ENCODE measurements around the gene SNRNP40.

DNA sequence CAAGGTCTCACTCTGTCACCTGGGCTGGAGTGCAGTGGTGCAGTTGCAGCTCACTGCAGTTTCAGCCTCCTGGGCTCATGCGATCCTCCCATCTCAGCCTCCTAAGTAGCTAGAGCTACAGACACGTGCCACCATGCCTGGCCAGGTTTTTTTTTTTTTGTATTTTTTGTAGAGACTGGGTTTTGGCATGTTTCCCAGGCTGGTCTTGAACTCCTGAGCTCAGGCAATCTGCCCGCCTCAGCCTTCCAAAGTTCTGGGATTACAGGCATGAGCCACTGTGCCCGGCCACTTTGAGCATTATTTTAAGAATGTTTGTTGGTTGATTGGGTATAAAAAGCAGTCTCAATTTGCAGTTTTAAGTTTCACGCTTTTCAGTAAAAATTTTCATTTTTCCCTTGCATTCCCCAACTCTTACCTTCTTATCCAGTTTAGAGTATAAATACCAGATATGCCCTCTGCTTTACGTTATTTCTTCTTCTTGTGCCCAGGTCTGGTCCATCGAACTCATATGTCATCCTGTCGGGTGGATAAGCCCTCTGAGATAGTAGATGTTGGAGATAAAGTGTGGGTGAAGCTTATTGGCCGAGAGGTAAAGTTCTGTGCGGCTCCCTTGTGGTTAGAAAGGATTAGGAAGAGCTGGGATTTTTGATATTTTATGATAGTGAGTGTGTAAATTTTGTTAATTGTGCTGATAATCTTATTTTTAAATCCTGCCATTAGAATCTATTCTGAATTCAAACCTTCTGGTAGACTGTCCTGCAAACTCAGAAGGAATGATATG, 40.3 kb upstream of the SNRNP40 start:
- TF ChIP-seq, protein P1, sequence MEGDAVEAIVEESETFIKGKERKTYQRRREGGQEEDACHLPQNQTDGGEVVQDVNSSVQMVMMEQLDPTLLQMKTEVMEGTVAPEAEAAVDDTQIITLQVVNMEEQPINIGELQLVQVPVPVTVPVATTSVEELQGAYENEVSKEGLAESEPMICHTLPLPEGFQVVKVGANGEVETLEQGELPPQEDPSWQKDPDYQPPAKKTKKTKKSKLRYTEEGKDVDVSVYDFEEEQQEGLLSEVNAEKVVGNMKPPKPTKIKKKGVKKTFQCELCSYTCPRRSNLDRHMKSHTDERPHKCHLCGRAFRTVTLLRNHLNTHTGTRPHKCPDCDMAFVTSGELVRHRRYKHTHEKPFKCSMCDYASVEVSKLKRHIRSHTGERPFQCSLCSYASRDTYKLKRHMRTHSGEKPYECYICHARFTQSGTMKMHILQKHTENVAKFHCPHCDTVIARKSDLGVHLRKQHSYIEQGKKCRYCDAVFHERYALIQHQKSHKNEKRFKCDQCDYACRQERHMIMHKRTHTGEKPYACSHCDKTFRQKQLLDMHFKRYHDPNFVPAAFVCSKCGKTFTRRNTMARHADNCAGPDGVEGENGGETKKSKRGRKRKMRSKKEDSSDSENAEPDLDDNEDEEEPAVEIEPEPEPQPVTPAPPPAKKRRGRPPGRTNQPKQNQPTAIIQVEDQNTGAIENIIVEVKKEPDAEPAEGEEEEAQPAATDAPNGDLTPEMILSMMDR (conservative IDR thresholded peaks at IDR 0.05; ENCODE audit: low read depth, low read length), result no peak
- no peak for TF ChIP-seq EZH2phosphoT487 (IDR thresholded peaks at IDR 0.05; ENCODE audit: borderline replicate concordance, low read length)
